A549 (cell line): ENCODE results near the gene TSSK6.

Experiments used
- EHMT2 ChIP-seq: fragments of 200-600 bp; sonication (generic); IDR thresholded peaks from 2 replicates; pipeline ENCODE4 v1.6.1; 2016; ENCODE audit warnings: antibody characterized with exemption, low read depth, mild to moderate bottlenecking, moderate library complexity
- EP300 ChIP-seq, 2 experiments: fragments of >200 bp; sonication (Bioruptor Twin); formaldehyde crosslinking; IDR thresholded peaks; 2 replicates in 1 of 2; 3 replicates in 1 of 2; pipeline ENCODE4 v1.6.1; 2016 to 2017
- FOXS1 ChIP-seq: fragments of 250-450 bp; sonication (Bioruptor Pico); IDR thresholded peaks from 2 replicates; pipeline ENCODE4 v1.5.0; 2020; ENCODE audit warnings: mild to moderate bottlenecking, moderate library complexity
- NPAS2 ChIP-seq: fragments of 250-450 bp; sonication (Bioruptor Pico); IDR thresholded peaks from 2 replicates; pipeline ENCODE4 v1.8.0; 2022; ENCODE audit warnings: mild to moderate bottlenecking, moderate library complexity, borderline replicate concordance
- POLR2A ChIP-seq: IDR thresholded peaks from 2 replicates; pipeline ENCODE4 v1.6.1; 2012; ENCODE audit warnings: mild to moderate bottlenecking, low read length
- RAD21 ChIP-seq, 2 experiments: fragments of >200 bp in 1 of 2; sonication (Bioruptor Twin) in 1 of 2; formaldehyde crosslinking in 1 of 2; IDR thresholded peaks in 1 of 2; conservative IDR thresholded peaks in 1 of 2; 2 replicates in 1 of 2; 3 replicates in 1 of 2; pipeline ENCODE4 v1.6.1; 2012 to 2018; ENCODE audit warnings: inconsistent platforms in 1 of 2
- RARB ChIP-seq: fragments of 250-450 bp; sonication (Bioruptor Pico); IDR thresholded peaks from 2 replicates; pipeline ENCODE4 v1.8.0; 2021; ENCODE audit warnings: mild to moderate bottlenecking, moderate library complexity
- RCOR1 ChIP-seq: fragments of 150-350 bp; IDR thresholded peaks from 2 replicates; pipeline ENCODE4 v1.6.1; 2014; ENCODE audit warnings: antibody characterized with exemption, low read length, low read depth
- SMC3 ChIP-seq: fragments of >200 bp; sonication (Bioruptor Twin); formaldehyde crosslinking; IDR thresholded peaks from 3 replicates; pipeline ENCODE4 v1.6.1; 2018; ENCODE audit warnings: inconsistent platforms
- TF ChIP-seq, protein P1 (sequence below): fragments of >200 bp; sonication (Bioruptor Twin); formaldehyde crosslinking; IDR thresholded peaks from 3 replicates; pipeline ENCODE4 v1.5.1; 2016
- TF ChIP-seq, protein P2 (sequence below): fragments of 200-600 bp; sonication (generic); IDR thresholded peaks from 2 replicates; pipeline ENCODE4 v1.6.1; 2016; ENCODE audit warnings: antibody characterized with exemption, mild to moderate bottlenecking, moderate library complexity
- TF ChIP-seq, protein P3 (sequence below): fragments of 150-350 bp; IDR thresholded peaks from 2 replicates; pipeline ENCODE4 v1.6.1; 2014; ENCODE audit warnings: low read depth, mild to moderate bottlenecking, low read length

DNA sequence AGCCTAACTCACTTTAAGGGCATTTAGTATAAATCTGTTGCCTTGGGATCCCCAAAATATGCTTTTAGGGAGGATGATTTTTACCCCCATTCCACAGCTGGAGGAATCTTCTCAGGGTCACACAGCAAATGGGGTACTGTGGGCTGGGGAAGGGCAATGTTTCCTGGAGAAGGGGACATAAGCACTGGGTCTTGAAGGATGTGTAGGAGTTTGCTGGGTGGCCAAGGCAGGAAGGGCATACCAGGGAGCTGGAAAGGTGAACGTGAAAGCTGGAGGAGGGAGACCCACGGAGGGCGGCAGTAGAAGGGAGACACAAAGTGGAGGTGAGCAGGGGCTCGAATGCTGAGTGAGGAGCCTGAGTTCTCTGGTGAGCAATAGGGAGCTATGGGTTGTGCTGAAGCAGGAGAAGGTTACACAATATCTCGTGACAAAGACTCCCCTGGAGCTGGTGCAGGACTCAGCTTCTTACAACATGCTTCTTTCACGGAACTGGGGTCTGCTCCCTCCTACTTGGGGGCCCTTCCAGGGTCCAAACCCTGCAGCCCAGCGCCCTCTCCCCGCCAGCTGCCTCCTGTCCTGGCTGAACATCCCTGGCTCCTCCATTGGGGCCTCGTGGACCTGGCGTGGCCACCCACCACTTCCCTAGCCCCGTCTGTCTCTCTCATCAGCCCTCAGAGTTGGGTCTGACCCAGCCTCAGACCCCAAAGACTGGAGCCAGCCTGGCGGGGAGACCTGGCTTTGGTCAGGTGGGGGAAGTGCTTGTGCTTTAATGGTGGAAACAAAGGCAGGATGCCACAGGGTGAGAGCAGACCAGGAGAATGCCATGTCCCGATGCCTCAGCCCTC, 33.8 kb upstream of the TSSK6 start:
- TF ChIP-seq, protein P1, sequence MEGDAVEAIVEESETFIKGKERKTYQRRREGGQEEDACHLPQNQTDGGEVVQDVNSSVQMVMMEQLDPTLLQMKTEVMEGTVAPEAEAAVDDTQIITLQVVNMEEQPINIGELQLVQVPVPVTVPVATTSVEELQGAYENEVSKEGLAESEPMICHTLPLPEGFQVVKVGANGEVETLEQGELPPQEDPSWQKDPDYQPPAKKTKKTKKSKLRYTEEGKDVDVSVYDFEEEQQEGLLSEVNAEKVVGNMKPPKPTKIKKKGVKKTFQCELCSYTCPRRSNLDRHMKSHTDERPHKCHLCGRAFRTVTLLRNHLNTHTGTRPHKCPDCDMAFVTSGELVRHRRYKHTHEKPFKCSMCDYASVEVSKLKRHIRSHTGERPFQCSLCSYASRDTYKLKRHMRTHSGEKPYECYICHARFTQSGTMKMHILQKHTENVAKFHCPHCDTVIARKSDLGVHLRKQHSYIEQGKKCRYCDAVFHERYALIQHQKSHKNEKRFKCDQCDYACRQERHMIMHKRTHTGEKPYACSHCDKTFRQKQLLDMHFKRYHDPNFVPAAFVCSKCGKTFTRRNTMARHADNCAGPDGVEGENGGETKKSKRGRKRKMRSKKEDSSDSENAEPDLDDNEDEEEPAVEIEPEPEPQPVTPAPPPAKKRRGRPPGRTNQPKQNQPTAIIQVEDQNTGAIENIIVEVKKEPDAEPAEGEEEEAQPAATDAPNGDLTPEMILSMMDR = no peak
- TF ChIP-seq, protein P2, sequence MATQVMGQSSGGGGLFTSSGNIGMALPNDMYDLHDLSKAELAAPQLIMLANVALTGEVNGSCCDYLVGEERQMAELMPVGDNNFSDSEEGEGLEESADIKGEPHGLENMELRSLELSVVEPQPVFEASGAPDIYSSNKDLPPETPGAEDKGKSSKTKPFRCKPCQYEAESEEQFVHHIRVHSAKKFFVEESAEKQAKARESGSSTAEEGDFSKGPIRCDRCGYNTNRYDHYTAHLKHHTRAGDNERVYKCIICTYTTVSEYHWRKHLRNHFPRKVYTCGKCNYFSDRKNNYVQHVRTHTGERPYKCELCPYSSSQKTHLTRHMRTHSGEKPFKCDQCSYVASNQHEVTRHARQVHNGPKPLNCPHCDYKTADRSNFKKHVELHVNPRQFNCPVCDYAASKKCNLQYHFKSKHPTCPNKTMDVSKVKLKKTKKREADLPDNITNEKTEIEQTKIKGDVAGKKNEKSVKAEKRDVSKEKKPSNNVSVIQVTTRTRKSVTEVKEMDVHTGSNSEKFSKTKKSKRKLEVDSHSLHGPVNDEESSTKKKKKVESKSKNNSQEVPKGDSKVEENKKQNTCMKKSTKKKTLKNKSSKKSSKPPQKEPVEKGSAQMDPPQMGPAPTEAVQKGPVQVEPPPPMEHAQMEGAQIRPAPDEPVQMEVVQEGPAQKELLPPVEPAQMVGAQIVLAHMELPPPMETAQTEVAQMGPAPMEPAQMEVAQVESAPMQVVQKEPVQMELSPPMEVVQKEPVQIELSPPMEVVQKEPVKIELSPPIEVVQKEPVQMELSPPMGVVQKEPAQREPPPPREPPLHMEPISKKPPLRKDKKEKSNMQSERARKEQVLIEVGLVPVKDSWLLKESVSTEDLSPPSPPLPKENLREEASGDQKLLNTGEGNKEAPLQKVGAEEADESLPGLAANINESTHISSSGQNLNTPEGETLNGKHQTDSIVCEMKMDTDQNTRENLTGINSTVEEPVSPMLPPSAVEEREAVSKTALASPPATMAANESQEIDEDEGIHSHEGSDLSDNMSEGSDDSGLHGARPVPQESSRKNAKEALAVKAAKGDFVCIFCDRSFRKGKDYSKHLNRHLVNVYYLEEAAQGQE = no peak
- no peak for TF ChIP-seq RARB (CRISPR knock-in tag)
- TF ChIP-seq, protein P3, sequence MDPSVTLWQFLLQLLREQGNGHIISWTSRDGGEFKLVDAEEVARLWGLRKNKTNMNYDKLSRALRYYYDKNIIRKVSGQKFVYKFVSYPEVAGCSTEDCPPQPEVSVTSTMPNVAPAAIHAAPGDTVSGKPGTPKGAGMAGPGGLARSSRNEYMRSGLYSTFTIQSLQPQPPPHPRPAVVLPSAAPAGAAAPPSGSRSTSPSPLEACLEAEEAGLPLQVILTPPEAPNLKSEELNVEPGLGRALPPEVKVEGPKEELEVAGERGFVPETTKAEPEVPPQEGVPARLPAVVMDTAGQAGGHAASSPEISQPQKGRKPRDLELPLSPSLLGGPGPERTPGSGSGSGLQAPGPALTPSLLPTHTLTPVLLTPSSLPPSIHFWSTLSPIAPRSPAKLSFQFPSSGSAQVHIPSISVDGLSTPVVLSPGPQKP = no peak
- TF ChIP-seq SMC3 = no peak
- TF ChIP-seq RCOR1 = no peak
- no peak for TF ChIP-seq EP300 (IDR thresholded peaks at IDR 0.05)
- no peak for TF ChIP-seq NPAS2 (CRISPR knock-in tag)
- TF ChIP-seq FOXS1 (CRISPR knock-in tag) = no peak
- no peak for TF ChIP-seq POLR2A
- no peak for TF ChIP-seq RAD21 (conservative IDR thresholded peaks at IDR 0.05 in 1 of 2, IDR thresholded peaks at IDR 0.05 in 1 of 2)
- TF ChIP-seq EHMT2 = no peak
